HepG2 (cell line): Measurements from ENCODE around the gene DDAH2. TPM values are rescaled to one million over a fixed set of nuclear protein-coding genes. Genes with fewer than 3 reads are reported as not detected.

ENCODE experiments used
- HCFC1 ChIP-seq: fragments of 150-350 bp; IDR thresholded peaks from 2 replicates; pipeline ENCODE4 v1.6.1; 2014; ENCODE audit warnings: low read depth, low read length
- HNF1B ChIP-seq: sonication (generic); formaldehyde crosslinking; IDR thresholded peaks from 2 replicates; pipeline ENCODE4 v1.5.1; 2020; ENCODE audit warnings: mild to moderate bottlenecking, moderate library complexity, missing genetic modification reagents
- HOXA9 ChIP-seq: sonication (generic); formaldehyde crosslinking; IDR thresholded peaks from 2 replicates; pipeline ENCODE4 v1.8.1; 2022; ENCODE audit warnings: missing genetic modification reagents, mild to moderate bottlenecking, moderate library complexity, borderline replicate concordance
- TEF ChIP-seq: sonication (generic); formaldehyde crosslinking; IDR thresholded peaks from 2 replicates; pipeline ENCODE4 v1.5.0; 2020; ENCODE audit warnings: missing genetic modification reagents
- THAP11 ChIP-seq: IDR thresholded peaks from 2 replicates; pipeline ENCODE4 v1.6.1; 2016; ENCODE audit warnings: missing biosample characterization, missing genetic modification reagents
- ZBTB40 ChIP-seq, 2 experiments: fragments of 450-650 bp in 1 of 2; sonication (generic) in 1 of 2; formaldehyde crosslinking in 1 of 2; IDR thresholded peaks; 2 replicates each; pipeline versions ENCODE4 v1.6.1 to v1.8.0; 2016 to 2022; ENCODE audit warnings: antibody characterized with exemption in 1 of 2, mild to moderate bottlenecking in 1 of 2, missing genetic modification reagents in 1 of 2
- ZBTB49 ChIP-seq: sonication (generic); formaldehyde crosslinking; IDR thresholded peaks from 2 replicates; pipeline ENCODE4 v1.4.0; 2020; ENCODE audit warnings: missing genetic modification reagents, borderline replicate concordance
- ZNF224 ChIP-seq: sonication (generic); formaldehyde crosslinking; IDR thresholded peaks from 2 replicates; pipeline ENCODE4 v1.5.0; 2020; ENCODE audit warnings: mild to moderate bottlenecking, missing genetic modification reagents
- ZNF235 ChIP-seq: sonication (generic); formaldehyde crosslinking; IDR thresholded peaks from 2 replicates; pipeline ENCODE4 v1.8.1; 2023; ENCODE audit warnings: mild to moderate bottlenecking, missing genetic modification reagents, borderline replicate concordance
- ZNF354B ChIP-seq: sonication (generic); formaldehyde crosslinking; IDR thresholded peaks from 2 replicates; pipeline ENCODE4 v1.8.0; 2022; ENCODE audit warnings: mild to moderate bottlenecking, missing genetic modification reagents
- ZNF530 ChIP-seq: sonication (generic); formaldehyde crosslinking; IDR thresholded peaks from 2 replicates; pipeline ENCODE4 v1.5.0; 2020; ENCODE audit warnings: low read depth, mild to moderate bottlenecking, missing genetic modification reagents
- ZNF543 ChIP-seq: sonication (generic); formaldehyde crosslinking; IDR thresholded peaks from 2 replicates; pipeline ENCODE4 v1.4.0; 2020; ENCODE audit warnings: mild to moderate bottlenecking, missing genetic modification reagents
- ZNF660 ChIP-seq: sonication (generic); formaldehyde crosslinking; IDR thresholded peaks from 2 replicates; pipeline ENCODE4 v1.5.1; 2020; ENCODE audit warnings: mild to moderate bottlenecking, low read depth, missing genetic modification reagents, borderline replicate concordance
- ZNF891 ChIP-seq: sonication (generic); formaldehyde crosslinking; IDR thresholded peaks from 2 replicates; pipeline ENCODE4 v1.5.0; 2020; ENCODE audit warnings: mild to moderate bottlenecking, missing genetic modification reagents
- polyA plus RNA-seq, 8 experiments: library from polyadenylated mRNA; depleted of rRNA in 3 of 8; stranded (reverse) in 7 of 8; unstranded in 1 of 8; fragments of >200 nt; fragmentation: Illumina TruSeq in 4 of 8; extraction: Trizol in 4 of 8; gene quantifications; 2 replicates each; pipeline versions ENCODE4 v1.2.1 to v1.2.3, GENCODE V29; 2011 to 2016; ENCODE audit warnings: low read depth in 4 of 8, missing spikeins in 1 of 8, mixed read lengths in 1 of 8; ENCODE audit not compliant: insufficient read depth in 1 of 8
- total RNA-seq, 5 experiments: library from RNA; depleted of rRNA; stranded (reverse); fragments of >200 nt; fragmentation: Illumina TruSeq; extraction: Trizol; gene quantifications; 2 replicates each; pipeline ENCODE4 v1.2.3, GENCODE V29; 2016; ENCODE audit warnings: low read depth in 1 of 5

Gene DDAH2
- total and polyA plus RNA-seq, 2 of the 13 experiments (the other 11 are each of a cell fraction or from before 2014, with no cell fraction given) = 16.4 to 21.1 TPM

GRCh38 chr6:31739639-31740396 lies 10.7 kb upstream of the DDAH2 start, which contains the start of gene MSH5 (continued):
- TF ChIP-seq ZBTB49 (CRISPR knock-in tag) = peak; percentile 88; the same call in 1 of the 2 replicates
- TF ChIP-seq TEF (CRISPR knock-in tag) = no peak; the same call in 1 of the 2 replicates
- no peak for TF ChIP-seq ZBTB40 (IDR thresholded peaks at IDR 0.05)
- TF ChIP-seq ZBTB40 (CRISPR knock-in tag; IDR thresholded peaks at IDR 0.05) = peak; percentile 91; the same call in 1 of the 2 replicates
- TF ChIP-seq ZNF891 (CRISPR knock-in tag) = peak; percentile 98
- peak; percentile 95 for TF ChIP-seq ZNF543 (CRISPR knock-in tag)
- no peak; the same call in 1 of the 2 replicates for TF ChIP-seq HCFC1
- peak; percentile 99 for TF ChIP-seq ZNF235 (CRISPR knock-in tag)
- TF ChIP-seq ZNF660 (CRISPR knock-in tag) = peak; percentile 94; the same call in 1 of the 2 replicates
- TF ChIP-seq ZNF530 (CRISPR knock-in tag) = no peak; the same call in none of the 2 replicates
- peak; percentile 97; the same call in 1 of the 2 replicates for TF ChIP-seq ZNF224
- TF ChIP-seq ZNF354B (CRISPR knock-in tag) = peak; percentile 98
- peak; percentile 76 for TF ChIP-seq THAP11 (CRISPR knock-in tag)
- TF ChIP-seq HOXA9 (CRISPR knock-in tag) = peak; percentile 98
- peak; percentile 93 for TF ChIP-seq HNF1B (CRISPR knock-in tag)
